ENCODE results near the gene ITPRID2. TPM values are rescaled to one million over a fixed set of nuclear protein-coding genes. Genes with fewer than 3 reads are reported as not detected.
A peak's percentile ranks its signal among the peaks of the same experiment; 100 is the strongest.
"Not testable (repeated sequence)": the region's sequence is repeated elsewhere in the genome, so short reads cannot be mapped to it uniquely, and the experiment has no call there.

The ITPRID2 gene
- total RNA-seq, 1 experiment from 2014 or later: 93.2 TPM

DNA sequence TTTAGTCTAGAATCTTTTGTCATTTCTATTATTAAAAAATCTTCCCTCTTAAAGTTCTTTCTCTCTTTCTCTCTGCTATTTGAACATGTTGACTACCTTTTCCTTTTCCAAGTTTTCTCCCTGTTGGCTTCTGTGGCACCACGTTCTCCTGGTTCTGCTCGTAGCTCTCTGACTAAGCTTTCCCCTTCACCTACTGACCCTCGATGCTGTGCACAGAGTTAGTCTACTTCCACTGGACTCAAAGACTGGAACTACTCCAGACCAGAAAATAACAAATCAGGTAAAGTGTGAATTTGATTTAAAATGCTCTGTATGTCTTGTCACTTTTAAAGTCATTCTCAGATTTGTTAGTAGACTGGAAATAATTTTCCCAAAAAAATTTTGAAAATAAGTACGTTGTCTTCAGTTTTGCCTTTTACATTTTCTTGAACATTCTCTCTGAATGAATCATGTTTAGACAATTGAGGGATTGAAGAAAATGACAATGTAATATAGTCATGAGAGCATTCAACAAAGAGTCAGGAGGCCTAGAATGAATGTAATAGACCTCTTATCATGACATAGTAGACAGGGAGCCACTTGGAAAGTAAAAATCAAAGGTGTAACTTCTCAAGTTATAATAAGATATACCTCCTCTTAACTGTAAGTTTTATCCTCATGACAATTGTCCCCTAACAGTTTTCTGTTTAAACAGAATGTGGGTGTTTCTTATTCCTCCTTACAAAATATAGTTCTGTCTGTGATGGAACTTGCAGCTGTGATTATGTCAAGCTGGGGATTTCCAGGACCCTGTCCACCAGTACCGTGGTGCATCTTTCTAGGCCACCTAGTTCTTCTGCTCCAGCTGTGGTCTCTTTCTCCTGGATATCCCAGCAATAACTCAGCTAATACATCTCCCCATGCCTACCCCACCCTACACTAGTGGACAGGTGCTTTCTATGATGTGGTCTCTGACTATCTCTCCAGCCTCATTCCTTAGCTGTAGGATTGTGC lies 25.5 kb downstream of the ITPRID2 start:
- DNase-seq (ENCODE audit: low read depth): peak; percentile 35

DNA sequence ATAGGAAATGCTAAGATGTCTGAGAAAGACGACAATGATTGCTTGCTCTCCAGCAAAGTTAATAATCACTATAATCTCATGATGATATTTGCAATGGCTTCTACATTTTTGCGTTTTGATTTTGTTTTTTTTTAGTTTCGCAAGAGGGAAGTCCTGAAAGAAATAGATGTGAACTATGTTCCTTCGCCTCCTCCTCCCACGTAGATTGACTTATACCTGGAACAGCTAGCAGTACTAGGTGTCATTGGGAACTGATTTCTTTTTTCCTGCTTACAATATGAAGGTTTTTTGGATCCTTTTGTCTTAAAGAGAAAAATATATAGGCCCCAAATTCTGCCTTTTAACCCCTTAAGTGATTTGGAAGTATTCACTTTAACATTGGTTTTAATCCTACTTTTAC lies 26.7 kb downstream of the ITPRID2 start:
- DNase-seq (ENCODE audit: low read depth): no peak

DNA sequence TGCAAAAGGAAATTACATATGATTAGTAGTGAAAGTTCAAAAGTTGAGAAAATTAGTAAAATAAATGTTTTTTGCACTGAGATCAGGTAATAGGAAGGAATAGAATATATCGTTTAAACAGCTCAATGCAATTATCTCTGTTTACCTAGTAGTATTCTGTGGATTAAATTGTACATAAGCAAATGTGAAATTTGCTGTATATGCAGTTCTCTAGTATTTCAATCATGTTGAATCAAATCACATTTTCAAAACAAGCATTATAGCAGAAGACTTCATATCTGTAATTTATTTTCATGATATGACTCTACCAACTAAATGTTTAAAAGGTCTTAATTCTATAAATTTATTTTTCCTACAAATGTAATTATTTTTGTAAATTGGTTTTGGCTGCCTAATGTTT lies 31.6 kb downstream of the ITPRID2 start:
- DNase-seq (ENCODE audit: low read depth): no peak

GRCh38 chr2:181924336-181924735 lies 32.8 kb downstream of the ITPRID2 start:
- no peak for DNase-seq (ENCODE audit: low read depth)

DNA sequence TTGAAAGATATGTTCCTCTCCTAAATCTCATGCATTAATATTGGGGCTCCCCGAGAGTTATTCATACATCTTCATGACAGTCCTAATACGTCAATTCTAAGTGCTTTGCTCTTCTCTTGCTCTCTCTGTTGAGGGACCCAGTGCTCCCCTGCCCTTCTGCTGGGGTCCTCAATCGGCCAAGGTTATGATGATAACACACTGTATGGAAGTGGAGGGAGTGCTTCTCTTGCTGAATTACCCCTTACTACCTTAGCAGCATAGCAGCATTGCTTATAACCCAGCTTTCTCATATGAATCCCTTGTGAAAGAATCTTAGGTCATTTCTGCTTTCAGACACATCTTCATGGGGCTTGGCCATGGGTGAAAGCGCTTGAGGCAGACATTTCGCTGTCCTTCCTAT lies 43.2 kb downstream of the ITPRID2 start:
- DNase-seq (ENCODE audit: low read depth): no peak

- DNase-seq (ENCODE audit: low read depth): no peak
Measured at GRCh38 chr2:181937473-181937872, 45.9 kb downstream of the ITPRID2 start.

GRCh38 chr2:181943411-181944124 lies 52.0 kb downstream of the ITPRID2 start:
- DNase-seq (ENCODE audit: low read depth): no peak

GRCh38 chr2:181944164-181944913 lies 52.8 kb downstream of the ITPRID2 start:
- DNase-seq (ENCODE audit: low read depth): no peak

DNA sequence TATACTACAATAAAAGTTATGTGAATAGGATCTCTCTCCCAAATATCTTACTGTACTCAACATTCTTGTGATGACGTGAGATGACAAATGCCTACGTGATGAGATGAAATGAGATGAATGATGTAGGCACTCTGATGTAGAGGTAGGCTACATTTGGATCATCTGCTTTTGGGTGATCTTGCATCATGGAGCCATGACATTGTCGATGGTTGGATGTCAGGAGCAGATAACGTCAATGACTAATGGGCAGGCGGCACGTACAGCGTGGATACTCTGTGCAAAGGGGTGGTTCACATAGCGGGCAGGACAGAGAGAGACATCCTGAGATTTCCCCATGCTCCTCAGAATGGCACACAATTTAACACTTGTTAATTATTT lies 53.4 kb downstream of the ITPRID2 start:
- no peak for DNase-seq (ENCODE audit: low read depth)

DNA sequence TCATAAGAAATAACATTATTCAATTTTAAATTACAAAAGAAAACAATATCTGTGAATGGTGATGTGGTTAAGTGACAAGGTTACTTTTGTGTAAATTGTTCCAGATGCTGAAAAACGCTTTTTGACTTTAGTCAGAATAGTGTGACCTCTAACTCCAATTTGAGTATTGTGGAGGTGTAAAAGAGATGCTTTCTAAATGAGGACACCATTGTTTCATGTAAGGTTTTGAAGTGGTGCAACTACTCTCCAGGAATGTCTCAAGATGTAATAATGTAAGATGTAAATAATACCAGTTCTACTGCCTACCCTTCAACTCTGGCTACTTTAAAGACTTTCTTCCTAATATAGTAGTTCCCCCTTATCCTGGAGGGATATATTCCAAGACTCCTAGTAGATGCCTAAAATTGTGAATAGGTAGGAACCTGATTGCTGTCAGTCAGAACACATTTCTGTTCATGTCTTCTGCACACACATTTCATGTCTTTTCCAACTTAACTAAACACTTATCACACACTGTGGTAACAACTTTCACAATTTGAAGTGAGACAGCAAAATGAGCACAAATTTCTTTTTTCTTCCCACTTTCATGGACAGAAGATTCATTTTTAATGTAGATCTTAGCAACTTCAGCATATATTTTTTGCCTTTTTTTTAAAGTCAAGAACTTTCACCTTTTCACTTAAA lies 55.1 kb downstream of the ITPRID2 start:
- no peak for DNase-seq (ENCODE audit: low read depth)

- no peak for DNase-seq (ENCODE audit: low read depth)
Measured at GRCh38 chr2:181947273-181947672, 55.7 kb downstream of the ITPRID2 start.

DNA sequence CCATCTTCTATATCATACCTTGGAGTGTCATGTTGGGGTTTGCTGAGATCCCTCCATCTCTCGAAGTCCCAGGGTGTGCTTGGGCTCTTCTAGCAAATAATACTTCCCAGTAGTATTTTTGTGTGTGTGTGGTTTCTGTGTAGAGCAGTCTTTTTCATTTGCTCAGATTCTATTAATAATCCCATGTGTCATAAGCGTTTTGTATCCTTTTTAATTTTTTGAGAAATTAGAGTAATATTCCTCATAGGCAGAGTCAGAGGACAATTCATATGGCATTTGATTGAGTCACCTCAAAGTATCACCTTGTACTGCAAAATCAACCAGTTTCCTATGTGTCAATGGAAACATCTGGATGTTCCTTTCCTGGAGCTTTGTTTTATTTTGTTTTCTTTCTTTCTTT lies 56.7 kb downstream of the ITPRID2 start:
- no peak for DNase-seq (ENCODE audit: low read depth)

DNA sequence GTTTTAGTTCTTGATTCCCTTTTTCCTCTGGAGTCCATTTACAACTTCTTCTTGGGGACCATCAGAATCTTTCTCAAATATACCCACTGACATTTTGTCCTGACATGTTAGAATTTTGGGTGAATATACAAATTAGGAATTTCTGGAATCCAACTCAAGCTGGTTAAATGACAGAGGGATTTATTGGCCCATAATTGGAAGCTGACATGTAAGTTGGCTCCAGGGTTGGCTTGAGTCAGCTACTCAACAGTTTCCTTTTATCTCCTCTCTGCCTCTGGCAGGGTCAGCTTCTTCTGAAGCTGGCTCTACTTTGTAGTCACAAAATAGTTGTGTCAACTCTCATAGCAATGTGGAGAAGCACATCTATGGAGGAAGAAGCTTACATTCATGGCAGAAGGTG lies 57.5 kb downstream of the ITPRID2 start:
- DNase-seq (ENCODE audit: low read depth): no peak

DNA sequence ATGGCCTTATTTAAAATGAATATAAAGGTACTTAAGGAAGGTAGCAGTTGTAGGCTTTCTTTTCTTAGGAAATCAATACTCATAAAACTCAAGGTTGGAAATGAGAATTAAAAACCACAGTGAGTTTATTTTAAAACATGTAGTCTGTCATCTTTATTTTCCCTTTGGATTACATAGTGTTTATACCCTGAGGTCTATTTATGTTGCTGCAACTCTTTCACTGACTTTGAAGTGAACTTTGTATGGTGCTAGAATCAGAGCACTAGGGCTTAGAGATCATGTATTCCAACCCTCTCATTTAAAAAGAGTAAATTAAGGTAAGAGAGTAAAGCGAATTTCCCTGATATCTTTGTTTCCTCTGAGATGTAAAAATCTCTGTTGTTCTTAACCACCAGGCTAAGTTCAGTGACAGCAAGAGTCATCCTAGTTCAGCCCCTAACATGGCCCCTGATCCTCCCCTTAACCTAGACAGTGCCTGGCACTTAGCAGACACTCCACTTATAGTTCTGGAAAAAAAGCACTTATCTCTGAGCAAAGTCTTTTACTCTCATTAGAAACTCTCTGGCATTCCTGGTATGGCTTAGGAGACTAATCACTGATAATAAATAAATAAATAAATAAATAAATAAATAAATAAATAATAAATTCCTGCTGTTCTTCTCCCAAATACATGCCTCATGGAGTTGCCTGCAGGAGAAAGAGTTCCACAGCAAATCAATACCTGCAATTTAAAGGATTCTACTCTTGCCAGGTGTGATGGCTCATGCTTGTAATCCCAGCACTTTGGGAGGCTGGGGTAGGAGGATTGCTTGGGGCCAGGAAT lies 61.1 kb downstream of the ITPRID2 start:
- DNase-seq (ENCODE audit: low read depth): no peak

- peak; percentile 68 for DNase-seq (ENCODE audit: low read depth)
Measured at GRCh38 chr2:181953881-181954537, 62.5 kb downstream of the ITPRID2 start.

- DNase-seq (ENCODE audit: low read depth): no peak
Measured at GRCh38 chr2:181954538-181954883, 63.0 kb downstream of the ITPRID2 start.

GRCh38 chr2:181955010-181955409 lies 63.5 kb downstream of the ITPRID2 start:
- peak; percentile 39 for DNase-seq (ENCODE audit: low read depth)

DNA sequence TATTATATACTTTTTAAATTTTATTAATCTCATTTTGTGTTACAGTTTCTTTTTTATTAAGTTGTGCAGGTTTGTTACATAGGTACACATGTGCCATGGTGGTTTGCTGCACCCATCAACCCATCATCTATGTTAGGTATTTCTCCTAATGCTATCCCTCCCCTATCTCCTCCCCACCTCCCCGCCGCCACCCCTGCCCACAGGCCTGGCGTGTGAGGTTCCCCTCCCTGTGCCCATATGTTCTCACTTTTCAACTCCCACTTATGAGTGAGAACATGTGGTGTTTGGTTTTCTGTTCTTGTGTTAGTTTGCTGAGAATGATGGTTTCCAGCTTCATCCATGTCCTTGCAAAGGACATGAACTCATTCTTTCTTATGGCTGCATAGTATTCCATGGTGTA lies 64.3 kb downstream of the ITPRID2 start:
- DNase-seq (ENCODE audit: low read depth): not testable (repeated sequence)

DNA sequence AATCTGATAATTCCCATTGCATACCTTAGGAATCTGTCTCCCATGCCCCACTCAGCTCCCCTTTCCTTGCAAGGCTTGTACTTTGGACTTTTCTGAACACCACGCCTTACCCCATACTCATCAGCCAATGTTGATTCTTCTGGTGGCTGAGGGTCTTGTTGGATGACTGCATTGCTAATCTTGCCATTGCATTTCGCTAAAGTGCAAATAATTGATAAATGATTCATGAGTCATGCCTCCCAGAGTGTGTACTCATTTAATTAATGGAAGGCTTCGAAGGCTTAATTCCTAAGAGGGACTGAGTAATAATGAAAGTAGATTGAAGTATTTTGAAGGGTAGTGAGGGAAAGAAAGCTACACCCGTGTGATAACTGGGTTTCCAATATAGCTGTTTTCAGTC lies 66.1 kb downstream of the ITPRID2 start:
- no peak for DNase-seq (ENCODE audit: low read depth)

GRCh38 chr2:181958726-181959125 lies 67.2 kb downstream of the ITPRID2 start:
- no peak for DNase-seq (ENCODE audit: low read depth)
